HG03342 (cell line): ENCODE data around the gene SPAG16.

ENCODE experiments used
- ATAC-seq: cut with Tn5 transposase; IDR thresholded peaks from one replicate; pipeline ENCODE4 v1.9.1; 2021; ENCODE audit warnings: mild to moderate bottlenecking, moderate library complexity; ENCODE audit not compliant: unreplicated experiment

SPAG16 gene

GRCh38 chr2:213284105-213285090, at the start of gene SPAG16:
SPAG16 (plus strand) TSS chr2:213284464.
- ATAC-seq = peak; percentile 99

GRCh38 chr2:213234641-213235040, 49.6 kb upstream of the SPAG16 start:
- ATAC-seq = no peak

GRCh38 chr2:213235741-213236140, 48.5 kb upstream of the SPAG16 start:
- no peak for ATAC-seq

GRCh38 chr2:213237251-213237650, 47.0 kb upstream of the SPAG16 start:
- no peak for ATAC-seq

- no peak for ATAC-seq
Observed at GRCh38 chr2:213237787-213238186, 46.5 kb upstream of the SPAG16 start.

- peak; percentile 48 for ATAC-seq
Observed at GRCh38 chr2:213238753-213239495, 45.3 kb upstream of the SPAG16 start.

GRCh38 chr2:213241817-213242216, 42.4 kb upstream of the SPAG16 start:
- ATAC-seq = no peak

- no peak for ATAC-seq
Observed at GRCh38 chr2:213242653-213243052, 41.6 kb upstream of the SPAG16 start.

GRCh38 chr2:213243189-213244044, 40.8 kb upstream of the SPAG16 start:
- ATAC-seq = no peak

- peak; percentile 47 for ATAC-seq
Observed at GRCh38 chr2:213246497-213247281, 37.6 kb upstream of the SPAG16 start.

- ATAC-seq = no peak
Observed at GRCh38 chr2:213247566-213247965, 36.7 kb upstream of the SPAG16 start.

GRCh38 chr2:213248637-213249036, 35.6 kb upstream of the SPAG16 start:
- no peak for ATAC-seq

GRCh38 chr2:213249502-213249901, 34.8 kb upstream of the SPAG16 start:
- ATAC-seq = no peak

GRCh38 chr2:213251618-213252017, 32.6 kb upstream of the SPAG16 start:
- ATAC-seq = peak; percentile 77

GRCh38 chr2:213252206-213252605, 32.1 kb upstream of the SPAG16 start:
- ATAC-seq = no peak

GRCh38 chr2:213253162-213253561, 31.1 kb upstream of the SPAG16 start:
- no peak for ATAC-seq

- ATAC-seq = no peak
Observed at GRCh38 chr2:213259266-213259665, 25.0 kb upstream of the SPAG16 start.

GRCh38 chr2:213261237-213261636, 23.0 kb upstream of the SPAG16 start:
- ATAC-seq = no peak

GRCh38 chr2:213261715-213262114, 22.5 kb upstream of the SPAG16 start:
- ATAC-seq = no peak

GRCh38 chr2:213265679-213266078, 18.6 kb upstream of the SPAG16 start:
- no peak for ATAC-seq
